ENCODE results near the gene SPDL1.

GRCh38 chr5:169551146-169551545, 32.4 kb upstream of the SPDL1 start:
- TF ChIP-seq CTCF (conservative IDR thresholded peaks at IDR 0.05; ENCODE audit: low read depth, low read length) = no peak
- no peak for TF ChIP-seq EZH2phosphoT487 (IDR thresholded peaks at IDR 0.05; ENCODE audit: borderline replicate concordance, low read length)
- no peak for TF ChIP-seq EZH2 (IDR thresholded peaks at IDR 0.05; ENCODE audit: low read length, unreplicated experiment)
